Measurements from ENCODE around the gene GALNT1.

Gene GALNT1

GRCh38 chr18:35728676-35729075 lies 147.1 kb downstream of the GALNT1 start:
- DNase-seq = no peak

GRCh38 chr18:35729991-35730668 lies 148.6 kb downstream of the GALNT1 start:
- no peak for DNase-seq

- DNase-seq = no peak
Observed at GRCh38 chr18:35730691-35731370, 149.3 kb downstream of the GALNT1 start.

- DNase-seq = no peak
Observed at GRCh38 chr18:35731701-35732100, 150.2 kb downstream of the GALNT1 start.

- DNase-seq = no peak
Observed at GRCh38 chr18:35732162-35732561, 150.6 kb downstream of the GALNT1 start.

GRCh38 chr18:35732636-35733035 lies 151.1 kb downstream of the GALNT1 start:
- DNase-seq = no peak

GRCh38 chr18:35733408-35733807 lies 151.9 kb downstream of the GALNT1 start:
- no peak for DNase-seq

GRCh38 chr18:35736696-35737095 lies 155.2 kb downstream of the GALNT1 start:
- no peak for DNase-seq

GRCh38 chr18:35739778-35740177 lies 158.2 kb downstream of the GALNT1 start:
- DNase-seq = no peak

- DNase-seq = no peak
Observed at GRCh38 chr18:35740656-35741055, 159.1 kb downstream of the GALNT1 start.

GRCh38 chr18:35743916-35744315 lies 162.4 kb downstream of the GALNT1 start:
- DNase-seq = no peak

GRCh38 chr18:35745814-35746213 lies 164.3 kb downstream of the GALNT1 start:
- DNase-seq = no peak

GRCh38 chr18:35746826-35747339 lies 165.3 kb downstream of the GALNT1 start:
- DNase-seq = no peak

- DNase-seq = no peak
Observed at GRCh38 chr18:35747894-35748472, 166.4 kb downstream of the GALNT1 start.

GRCh38 chr18:35749701-35750100 lies 168.2 kb downstream of the GALNT1 start:
- DNase-seq = no peak

- DNase-seq = no peak
Observed at GRCh38 chr18:35750929-35751328, 169.4 kb downstream of the GALNT1 start.

GRCh38 chr18:35753306-35753910 lies 171.9 kb downstream of the GALNT1 start:
- DNase-seq = no peak

- DNase-seq = no peak
Observed at GRCh38 chr18:35754464-35754863, 172.9 kb downstream of the GALNT1 start.

- no peak for DNase-seq
Observed at GRCh38 chr18:35755369-35755768, 173.8 kb downstream of the GALNT1 start.

GRCh38 chr18:35756506-35757117 lies 175.1 kb downstream of the GALNT1 start:
- DNase-seq = peak in 3 of 4 experiments; percentile 1 to 18 (median 3)
